Ammon's horn (tissue), 1 donor: ENCODE data around the gene RNF207.

ENCODE experiments used
- DNase-seq: peaks from one replicate; pipeline ENCODE4 v3.0.0-alpha.2; 2016; ENCODE audit warnings: low spot score

Gene RNF207

DNA sequence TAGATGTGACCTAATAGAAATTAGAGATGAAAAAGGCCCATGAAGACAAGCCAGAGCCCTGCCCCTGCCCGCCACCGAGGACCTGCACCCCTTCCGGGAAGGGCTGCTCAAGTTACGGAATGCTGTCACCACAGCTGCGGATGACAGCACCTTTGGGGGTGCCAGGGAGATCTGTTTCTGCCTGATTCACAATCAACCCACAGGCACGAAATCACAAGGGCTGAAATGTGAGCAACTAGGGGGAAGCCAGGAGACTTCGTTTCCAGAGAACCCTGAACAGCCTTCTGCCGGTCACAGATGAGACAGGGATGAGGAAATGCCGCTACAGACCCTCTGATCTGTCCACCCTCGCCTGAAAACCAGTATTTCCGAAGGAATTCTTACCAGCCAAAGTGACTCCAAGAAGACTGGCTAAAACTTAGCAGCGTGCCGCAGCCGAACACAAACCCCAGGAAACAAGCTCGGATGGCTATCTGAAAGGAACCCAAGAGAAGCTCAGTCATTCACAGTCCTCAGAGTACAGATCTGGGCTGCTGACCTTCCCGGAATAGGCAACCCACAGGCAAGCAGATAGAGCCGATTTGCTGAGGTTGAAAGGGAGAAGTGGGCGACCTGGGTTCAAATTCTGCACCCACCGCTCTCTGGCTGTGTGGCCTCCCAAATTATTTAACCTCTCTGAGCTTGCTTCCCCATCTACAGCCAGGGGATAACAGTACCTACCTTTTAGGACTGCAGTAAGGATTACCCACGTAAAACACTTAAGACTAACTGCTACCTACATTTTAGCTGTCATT, 28.8 kb downstream of the RNF207 start:
- no peak for DNase-seq

DNA sequence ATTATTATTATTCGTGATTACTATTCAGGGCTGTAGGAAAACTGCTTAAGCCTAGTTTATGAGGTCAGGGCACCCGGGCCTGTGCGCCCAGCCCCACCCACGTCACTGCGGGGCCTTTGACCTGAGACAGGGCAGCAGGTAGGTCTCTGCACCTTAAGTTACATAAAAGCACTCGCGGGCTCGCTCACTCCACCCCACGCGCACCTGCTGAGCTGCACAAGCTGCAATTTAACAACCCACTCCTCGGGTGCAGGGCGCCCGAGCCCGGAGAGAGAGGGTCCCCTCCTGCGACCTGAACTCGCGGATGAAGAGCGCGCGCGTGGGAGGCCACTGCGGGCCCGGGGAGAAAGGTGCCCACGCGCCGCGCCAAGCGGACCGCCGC, 29.4 kb downstream of the RNF207 start:
- no peak for DNase-seq

DNA sequence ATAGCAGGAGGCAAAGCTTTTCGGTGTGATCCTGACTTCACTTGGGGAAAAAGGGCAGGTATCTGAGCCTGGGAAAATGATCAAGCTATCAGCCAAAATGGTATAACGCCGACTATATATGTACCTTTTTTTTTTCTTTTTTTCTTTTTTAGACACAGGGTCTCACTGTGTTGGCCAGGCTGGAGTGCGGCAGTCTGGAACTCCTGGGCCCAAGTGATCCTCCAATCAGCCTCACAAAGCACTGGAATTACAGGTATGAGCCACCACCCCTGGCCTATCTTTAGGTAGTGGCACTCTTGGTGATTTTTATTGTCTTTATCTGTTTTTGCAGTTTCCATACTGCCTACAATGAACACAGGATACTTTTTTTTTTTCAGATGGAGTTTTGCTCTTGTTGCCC, 31.2 kb downstream of the RNF207 start:
- DNase-seq: no peak

DNA sequence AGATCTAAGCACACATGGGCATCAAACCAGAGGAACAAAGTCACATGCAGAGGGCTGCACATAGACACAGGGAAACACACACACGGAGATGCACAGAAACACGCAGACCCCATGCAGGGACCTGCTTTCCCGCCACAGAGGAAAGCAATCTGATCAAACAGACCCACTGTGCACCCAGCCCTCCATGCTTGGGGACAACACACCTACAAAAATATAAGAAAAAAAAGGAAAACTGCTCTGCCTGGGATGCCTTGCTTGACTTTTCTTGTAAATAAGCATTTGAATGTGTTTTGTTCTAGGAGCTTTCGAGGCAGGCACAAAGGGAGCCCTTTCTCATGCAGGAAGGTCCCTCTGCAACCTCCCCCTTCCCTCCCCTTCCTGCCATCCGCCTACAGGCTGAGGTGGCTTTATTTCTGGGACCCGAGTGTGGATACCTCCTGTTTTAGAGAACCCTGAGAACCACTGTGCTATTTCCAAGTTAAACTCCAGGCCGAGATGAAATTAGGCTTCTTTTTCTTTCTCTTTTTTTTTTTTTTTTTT, 33.4 kb downstream of the RNF207 start:
- no peak for DNase-seq

DNA sequence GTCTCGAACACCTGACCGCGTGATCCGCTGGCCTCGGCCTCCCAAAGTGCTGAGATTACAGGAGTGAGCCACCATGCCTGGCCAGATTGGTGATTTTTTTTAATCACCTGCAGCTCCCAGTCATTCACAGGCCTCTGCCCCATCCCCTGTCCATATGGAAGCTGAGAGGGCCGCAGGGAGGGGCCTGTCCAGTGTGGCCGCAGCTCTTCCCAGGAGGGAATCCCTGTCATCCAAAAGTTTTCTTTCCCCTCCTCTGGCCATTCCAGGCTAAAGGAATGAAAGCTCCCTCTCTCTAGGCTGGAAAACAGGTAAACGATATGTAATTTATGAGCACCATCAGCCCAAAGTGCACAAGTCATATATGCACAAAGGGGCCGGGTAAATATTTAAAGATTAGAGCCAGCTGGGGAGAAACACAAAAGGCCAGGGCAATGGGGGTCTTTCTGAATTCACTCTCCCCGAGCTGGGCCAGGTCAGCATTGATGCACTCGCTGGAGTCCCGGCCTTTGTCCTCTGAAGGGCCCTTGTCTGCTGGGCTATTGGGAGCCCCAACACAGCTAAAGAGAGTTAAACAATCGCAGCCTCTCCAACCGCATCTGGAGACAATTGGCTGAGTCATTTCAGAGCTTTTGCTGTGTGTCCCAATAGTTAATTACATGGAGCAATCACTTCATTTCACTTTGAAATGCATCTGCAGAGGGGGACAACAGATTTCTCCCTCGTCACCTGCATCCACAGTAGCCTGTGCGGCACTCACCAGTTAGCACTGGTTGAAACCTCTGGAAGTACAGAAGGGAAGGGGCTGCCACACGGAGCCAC, 34.2 kb downstream of the RNF207 start:
- no peak for DNase-seq

DNA sequence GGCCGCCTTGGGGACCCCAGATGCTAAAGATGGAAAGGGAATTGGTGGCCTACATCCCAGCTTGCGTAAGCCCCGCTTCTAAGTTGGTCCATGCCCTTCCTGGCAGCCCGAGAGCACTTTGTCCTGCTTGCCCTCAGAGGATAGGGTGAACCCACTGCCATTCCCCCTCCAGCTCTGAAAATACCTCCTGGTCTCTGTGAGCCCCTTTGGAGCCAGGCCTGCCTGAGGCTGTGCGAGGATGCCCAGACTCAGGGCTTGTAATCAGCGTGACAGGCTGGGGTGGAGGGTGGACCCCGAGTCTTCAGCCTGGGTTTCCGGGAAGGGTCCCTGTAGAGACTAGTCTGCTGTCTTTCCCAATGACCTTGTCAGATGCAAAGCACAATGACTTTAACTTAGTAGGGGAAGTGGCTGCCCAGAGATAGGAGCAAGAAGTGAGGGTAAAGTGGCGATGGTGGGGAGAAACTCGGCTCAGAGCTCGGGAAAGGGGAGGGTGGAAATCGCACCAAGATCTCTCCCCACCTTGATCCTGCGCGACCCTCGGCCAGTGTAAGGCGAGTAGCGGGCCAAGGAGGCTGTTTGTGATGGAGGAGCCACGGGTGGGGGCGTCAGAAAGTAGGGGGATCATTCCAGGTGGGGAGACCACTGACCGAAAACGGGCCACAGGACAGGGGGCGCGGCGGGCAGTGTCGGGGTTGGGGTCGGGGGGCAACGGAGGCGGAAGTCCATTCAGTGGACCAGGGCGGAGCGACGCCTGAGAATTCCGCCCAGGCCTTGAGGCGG, 35.4 kb downstream of the RNF207 start:
- no peak for DNase-seq

DNA sequence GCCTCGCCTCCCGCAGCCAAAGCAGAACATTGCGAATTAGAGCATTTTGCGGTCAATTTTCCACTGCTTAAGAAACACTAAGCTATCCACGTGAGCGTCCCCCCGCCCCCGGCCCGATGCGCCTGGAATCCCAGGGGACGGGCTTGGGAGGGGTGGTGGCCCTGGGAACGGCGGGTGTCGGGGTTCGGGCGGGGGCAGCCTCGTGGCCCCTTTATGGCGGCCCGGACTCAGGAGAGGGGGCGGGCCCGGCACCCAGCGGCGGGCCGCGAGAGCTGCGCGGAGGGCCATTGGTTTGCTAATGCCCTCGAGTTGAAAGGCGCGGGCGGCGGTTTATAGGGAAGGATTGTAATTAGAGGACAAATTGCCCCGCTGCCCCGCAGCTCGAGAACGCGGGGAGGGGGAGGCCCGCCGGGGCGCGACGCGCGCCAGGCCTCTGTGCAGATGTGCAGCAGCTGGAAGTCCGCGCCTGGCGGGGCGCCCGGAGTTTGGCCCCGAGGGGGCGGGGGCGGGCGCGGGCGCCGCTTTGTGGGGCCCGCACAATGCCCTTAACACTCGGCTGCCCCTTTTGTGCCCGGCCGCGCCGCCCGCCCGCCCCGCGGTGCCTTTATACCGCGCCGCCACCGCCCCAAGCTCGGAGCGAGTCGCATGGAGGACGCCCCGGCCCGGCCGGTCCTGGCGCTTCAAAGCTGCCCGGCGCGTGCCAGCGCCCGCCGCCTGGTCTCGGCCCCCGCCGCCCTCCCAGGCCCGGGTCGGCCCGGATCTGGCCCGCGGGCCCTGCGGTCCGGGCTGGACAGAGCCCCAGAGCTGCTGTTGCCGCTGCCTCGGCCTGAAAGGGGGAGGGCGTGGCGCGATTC, 36.2 kb downstream of the RNF207 start:
- no peak for DNase-seq

DNA sequence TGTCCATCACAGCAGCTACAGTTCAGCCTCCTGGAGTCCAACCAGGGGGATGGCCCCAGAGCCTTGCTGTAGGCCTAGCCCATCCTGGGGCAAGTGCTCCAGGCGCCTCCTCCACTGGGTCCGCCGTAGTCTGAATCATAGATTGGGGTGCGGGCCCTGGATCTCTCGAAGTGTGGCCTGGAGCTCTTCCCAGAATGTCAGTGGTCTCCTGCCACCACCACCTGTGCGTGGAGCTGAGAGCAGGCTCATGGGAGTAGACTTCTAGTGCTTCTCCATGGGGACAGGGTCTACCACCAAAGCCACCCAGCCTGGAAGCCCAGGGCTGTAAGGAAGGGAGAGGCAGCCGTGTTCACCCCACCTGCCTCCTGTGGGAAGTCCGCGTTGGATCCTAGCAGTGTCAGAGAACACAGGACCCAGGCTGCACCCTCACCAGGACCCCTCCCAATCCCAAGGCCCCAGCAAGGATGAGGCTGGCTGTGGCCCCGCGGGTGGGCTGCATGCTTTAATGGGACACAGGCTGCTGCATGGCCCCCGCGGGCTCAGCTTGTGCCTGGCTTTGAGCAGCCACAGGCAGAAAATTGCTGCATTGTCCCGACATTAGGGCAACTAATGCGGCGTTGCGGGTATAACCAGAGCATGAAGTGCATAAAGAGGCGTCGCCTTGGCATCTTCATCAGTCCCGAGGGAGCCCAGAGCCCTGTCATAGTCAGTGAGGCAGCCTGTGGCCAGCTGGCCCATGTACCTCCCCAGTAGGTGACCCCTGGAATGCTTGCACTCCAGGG, 37.3 kb downstream of the RNF207 start:
- DNase-seq: no peak

DNA sequence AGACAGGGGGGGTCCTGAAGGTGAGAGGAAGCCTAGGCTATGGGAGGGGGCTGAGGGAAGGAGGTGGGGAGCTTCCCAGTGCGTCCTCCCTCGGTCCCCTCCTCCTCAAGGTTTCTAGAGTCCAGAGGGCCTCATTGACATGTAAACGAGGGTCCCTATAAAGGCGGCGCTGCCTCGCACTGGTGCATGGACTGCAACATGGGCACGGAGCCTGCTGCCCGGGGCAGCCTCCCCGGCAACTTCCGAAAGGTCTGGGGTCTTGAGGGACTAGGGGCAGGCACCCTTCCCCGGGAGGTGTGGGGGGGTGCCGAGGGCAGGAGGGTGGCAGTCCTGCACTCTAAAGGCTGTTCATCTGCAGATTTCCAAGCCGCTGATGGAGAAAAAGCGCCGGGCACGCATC, 38.1 kb downstream of the RNF207 start, which contains the start of gene HES3:
HES3 (plus strand) TSS at position 187 of the 400 bp plus-strand sequence; CDS start at position 374, 187 bp downstream.
- no peak for DNase-seq

DNA sequence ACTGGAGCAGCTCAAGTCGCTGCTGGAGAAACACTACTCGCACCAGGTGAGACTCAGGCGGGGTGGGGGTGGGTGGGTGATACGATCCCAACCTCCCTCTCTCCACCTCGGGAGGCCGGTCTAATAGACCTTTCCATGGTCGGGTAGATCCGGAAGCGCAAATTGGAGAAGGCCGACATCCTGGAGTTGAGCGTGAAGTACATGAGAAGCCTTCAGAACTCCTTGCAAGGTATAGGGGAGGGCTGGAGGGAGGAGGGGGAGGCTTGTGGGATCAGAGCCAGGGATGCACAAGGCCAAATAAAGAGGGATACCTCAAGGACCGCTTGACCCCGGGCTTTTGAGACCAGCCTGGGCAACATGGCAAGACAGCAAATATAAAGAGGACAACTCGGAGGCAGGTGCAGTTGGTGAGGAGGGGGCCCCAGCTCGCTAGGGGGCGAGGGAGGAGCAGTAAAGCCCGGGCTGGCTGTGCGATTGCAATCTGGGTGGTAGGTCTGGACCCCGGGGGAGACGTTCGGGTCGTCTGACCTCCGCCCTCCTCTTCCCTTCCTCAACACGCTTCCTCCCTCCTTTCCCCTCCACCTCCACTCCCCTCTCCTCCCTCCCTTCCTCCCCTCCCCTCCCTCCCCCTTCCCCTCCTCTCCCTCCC, 38.6 kb downstream of the RNF207 start:
- no peak for DNase-seq

DNA sequence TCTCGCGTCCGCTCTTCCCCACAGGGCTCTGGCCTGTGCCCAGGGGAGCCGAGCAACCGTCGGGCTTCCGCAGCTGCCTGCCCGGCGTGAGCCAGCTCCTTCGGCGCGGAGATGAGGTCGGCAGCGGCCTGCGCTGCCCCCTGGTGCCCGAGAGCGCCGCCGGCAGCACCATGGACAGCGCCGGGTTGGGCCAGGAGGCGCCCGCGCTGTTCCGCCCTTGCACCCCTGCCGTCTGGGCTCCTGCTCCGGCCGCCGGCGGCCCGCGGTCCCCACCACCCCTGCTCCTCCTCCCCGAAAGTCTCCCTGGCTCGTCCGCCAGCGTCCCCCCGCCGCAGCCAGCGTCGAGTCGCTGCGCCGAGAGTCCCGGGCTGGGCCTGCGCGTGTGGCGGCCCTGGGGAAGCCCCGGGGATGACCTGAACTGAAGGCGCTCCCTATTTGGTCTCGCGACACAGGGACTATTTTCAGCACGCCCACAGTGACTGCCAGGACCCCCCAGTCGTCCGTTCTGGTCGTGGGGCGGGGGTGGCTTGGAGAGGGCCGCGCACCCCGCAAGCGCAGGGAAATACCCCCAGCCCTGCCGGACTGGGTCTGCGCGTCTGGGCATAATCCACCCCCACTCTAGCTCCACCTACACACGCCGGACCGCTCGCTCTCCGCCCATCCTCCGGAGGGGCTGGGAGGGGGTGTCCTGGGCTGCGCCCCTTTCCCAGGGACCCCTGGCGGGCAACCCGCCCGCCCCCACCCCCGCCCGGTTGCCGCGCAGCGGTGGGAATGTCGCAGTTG, 39.4 kb downstream of the RNF207 start:
- DNase-seq: peak; percentile 73

DNA sequence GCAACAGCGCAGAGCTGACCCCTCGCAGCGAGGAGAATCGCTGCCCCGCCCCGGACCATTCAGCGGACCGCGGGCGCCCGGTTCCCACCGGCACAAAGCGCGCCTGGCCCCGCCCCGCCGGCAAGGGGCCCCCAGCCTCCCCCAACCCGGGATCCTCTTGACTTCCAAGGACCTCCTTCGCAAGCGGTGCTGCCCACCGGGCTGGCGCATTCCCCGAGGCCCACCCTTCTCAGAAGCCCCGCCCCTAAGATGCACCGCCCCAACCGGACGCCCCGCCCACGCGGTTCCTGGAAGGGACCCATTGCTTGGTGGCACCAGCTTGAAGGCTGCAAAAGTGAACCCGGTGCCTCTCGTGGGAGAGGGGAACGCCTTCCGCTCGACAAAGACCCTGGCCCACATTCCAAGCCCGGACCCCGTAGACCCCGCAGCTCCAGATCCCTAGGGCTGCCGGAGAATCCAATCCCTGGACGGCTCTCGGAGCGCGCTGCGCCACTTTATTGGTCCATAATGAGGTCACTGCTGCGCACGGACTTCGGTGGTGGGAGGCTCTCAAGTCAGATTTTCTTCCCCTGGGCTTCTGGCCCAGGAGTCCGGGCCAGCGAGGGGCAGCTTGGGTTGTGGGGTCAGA, 40.1 kb downstream of the RNF207 start:
- no peak for DNase-seq

DNA sequence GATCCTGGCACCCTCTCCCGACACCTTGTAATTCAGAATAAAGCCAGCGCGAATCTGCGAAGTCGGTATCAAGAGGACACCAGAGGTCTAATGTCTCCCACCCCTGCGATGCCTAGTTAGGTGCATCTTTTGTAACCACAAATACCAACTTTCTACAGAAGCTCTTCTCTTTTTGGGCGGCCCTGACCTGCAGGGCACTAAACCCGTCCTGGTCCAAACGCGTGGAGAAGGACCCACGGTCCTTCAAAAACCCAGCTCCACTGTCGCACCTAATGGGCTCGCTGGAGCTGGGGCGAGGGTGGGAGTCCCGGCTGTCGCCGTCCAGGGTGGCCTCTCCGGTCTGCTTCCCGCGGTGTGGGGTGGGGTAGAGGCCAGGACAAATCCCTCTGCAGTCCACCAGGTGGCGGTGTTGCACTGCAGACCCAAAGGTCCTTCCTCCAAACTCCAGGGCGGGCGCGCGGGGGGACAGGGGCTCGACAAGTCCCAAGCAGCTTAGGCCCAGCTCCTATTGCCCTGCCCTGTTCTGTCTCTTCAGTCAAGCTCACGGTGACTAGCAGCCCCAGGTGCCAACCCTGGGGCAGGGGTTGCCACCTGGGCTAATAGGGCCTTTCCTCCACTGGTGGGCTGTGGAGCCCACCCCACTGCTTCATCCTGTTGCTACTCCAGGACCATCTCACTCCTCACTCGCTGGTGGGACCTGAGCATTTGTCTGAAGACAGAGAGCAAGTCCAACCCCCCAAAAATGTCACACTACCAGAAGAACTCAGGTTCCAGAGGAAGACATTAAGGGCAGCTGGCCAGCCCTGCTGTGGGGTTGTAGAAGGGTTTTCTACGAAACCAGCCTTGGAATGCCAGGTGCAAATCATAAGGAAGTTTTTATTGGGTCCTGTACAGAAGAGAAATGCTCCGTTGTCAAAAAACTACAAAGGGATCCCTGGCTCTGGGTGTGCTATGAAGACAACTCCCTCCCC, 40.9 kb downstream of the RNF207 start:
- peak; percentile 85 for DNase-seq

DNA sequence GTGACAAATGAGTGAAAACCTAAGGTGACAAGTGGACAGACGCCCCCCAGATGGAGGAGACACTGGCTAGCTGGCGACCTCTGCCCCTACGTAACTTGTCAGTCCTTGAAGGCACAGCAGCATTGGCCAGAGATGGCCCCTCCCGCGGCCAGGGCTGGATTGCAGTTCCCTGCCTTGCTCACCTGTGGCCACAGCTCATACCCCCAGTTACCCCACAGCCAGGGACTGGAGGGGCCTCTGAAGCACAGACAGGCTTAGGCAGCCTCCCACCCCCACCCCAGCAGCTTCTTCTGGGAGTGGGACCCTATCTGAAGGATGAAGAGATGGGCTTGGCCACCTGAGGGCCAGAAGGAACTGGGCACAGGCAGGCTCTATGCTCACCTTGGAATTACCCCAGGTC, 41.7 kb downstream of the RNF207 start:
- no peak for DNase-seq

DNA sequence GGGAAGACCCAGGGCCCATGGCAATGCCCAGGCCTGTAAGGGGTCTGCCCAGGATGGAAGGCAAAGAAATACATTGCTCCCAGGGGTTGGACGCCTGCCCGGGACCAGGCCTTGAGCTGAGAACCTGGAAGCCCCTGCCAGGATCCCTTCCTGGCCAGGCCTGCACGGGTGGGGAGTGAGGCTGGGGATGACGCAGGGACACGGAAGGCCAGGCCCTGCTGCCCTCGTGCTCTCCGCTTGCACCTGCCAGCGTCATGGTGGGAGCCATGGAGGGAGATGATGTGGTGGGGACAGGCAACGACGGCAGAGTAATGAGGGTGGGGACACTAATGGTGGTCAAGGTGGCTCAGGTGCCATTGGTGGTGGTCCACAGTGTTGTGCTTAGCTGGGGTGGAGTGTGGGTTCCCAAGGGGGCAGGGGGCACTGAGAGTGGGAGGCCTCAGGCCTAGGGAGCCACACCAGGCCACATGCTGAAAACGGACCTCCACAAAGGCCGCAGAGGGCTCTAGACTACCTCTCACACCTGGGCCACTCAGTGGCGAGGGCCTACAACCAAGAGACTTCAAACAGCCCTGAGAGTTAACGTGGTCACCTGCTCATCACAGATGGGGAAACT, 42.4 kb downstream of the RNF207 start:
- DNase-seq: no peak

DNA sequence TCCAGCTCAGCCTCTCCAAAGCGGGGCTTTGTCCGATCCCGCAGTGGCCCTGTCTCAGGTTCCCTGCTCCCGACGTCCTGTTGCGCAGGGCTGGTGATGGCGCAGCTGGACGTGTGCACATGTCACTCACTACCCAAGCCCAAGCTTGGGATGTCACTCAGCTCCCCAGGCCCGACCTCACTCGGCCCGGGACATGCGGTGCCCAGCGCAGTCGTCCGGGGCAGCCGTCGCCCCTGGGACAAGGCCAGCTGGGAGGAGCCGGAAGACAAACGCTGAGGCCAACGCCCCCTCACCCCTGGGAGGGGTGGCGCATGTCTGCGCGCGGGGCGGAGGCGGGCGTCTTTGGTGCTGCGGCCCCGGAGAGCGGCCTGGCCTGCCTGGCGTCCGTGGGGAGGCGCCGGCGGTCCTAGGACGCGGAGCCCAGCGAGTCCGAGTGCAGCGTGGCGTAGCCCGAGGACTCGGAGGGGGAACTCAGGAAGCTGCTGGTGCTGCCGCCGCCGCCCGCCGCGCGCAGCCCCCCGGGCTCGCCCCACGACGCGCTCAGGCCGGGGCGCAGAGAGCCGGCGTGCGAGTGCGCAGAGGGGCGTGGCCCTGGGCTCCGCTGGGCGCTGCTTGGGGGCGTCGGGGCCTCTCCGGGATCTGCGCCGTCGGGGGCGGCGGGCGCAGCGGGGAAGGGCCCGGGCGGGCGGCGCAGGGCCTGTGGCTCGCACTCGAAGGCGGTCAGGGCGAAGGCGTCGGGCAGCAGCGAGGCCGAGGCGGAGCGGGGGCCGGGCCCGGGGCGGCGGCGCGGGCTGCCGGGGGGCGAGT, 43.2 kb downstream of the RNF207 start:
- no peak for DNase-seq
